ENCODE data around the gene TP63.

DNA sequence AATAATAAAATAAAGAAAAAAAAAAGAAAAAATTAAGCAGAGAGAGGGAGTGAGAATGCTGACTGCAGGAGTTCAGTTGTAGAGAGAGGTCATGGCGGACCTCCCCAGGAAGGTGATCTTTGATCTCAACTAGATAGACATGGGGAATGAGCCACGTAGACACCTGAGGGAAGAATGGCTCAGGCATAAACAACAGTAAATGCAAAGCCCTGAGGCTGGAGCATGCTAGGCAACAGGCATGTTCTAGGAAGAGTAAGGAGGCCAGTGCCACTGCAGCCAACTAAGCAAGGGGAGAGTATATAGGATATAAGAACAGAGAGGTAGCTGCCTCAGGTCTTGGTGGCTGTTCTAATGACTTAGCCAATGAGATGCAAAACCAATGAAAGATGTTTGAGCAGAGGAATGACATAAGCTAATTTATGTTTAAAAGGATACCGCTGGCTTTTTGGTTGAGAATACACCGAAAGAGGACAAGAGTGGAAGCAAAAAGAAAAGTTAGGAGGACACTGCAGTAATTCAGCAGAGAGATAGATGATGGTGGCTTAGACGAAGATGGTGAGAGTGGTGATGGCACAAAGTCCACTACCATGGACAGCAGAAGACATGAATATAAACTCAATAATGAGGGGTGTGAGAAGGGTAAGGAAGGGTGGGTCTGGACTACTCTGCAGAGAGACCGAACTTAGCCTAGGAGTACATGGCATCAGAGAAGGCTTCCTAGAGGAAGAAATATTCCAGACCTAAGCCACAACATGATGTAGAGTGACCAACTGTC lies 314.9 kb downstream of the TP63 start:
- TF ChIP-seq ZFP3 (CRISPR knock-in tag; IDR thresholded peaks at IDR 0.05) (no peak), ISL1 (CRISPR knock-in tag; IDR thresholded peaks at IDR 0.05) (no peak), TSHZ2 (CRISPR knock-in tag; IDR thresholded peaks at IDR 0.05) (no peak), SNAI2 (CRISPR knock-in tag; IDR thresholded peaks at IDR 0.05) (no peak), GLIS3 (CRISPR knock-in tag; IDR thresholded peaks at IDR 0.05) (no peak), ZFP30 (CRISPR knock-in tag; IDR thresholded peaks at IDR 0.05) (no peak), ZC3H10 (CRISPR knock-in tag; IDR thresholded peaks at IDR 0.05) (no peak)
- TF ChIP-seq, protein P1, sequence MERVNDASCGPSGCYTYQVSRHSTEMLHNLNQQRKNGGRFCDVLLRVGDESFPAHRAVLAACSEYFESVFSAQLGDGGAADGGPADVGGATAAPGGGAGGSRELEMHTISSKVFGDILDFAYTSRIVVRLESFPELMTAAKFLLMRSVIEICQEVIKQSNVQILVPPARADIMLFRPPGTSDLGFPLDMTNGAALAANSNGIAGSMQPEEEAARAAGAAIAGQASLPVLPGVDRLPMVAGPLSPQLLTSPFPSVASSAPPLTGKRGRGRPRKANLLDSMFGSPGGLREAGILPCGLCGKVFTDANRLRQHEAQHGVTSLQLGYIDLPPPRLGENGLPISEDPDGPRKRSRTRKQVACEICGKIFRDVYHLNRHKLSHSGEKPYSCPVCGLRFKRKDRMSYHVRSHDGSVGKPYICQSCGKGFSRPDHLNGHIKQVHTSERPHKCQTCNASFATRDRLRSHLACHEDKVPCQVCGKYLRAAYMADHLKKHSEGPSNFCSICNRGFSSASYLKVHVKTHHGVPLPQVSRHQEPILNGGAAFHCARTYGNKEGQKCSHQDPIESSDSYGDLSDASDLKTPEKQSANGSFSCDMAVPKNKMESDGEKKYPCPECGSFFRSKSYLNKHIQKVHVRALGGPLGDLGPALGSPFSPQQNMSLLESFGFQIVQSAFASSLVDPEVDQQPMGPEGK (CRISPR knock-in tag; IDR thresholded peaks at IDR 0.05; ENCODE audit: borderline replicate concordance) = no peak

Data from SK-N-SH treated with all-trans-retinoic acid at 6 μM for 48 hours (cell line).